ENCODE measurements around the gene ACADSB. TPM values are rescaled to one million over a fixed set of nuclear protein-coding genes. Genes with fewer than 3 reads are reported as not detected.

Gene ACADSB
- total and polyA plus RNA-seq, 2 donors (not counting 1 experiment from before 2014, with no cell fraction given), result 6.8 to 27.8 TPM

DNA sequence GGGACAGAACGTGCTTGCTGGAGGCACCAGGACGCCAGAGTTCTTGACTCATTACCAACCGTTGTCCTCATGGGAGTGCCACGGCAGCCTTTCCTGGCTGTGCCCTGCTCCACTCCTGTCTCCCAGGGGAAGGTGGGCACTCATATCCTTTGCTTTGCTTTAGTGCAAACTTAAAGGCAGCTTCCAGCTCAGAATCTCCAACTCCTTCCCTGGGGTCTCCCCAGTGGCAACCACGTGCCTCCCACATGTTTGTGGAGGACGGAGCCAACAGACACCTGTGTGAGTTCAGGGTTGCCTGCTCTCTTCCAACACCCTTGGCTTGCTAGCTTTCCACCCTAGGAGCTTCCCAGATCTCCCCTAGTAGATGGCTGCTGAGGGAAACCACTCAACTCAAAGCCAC lies 75.0 kb downstream of the ACADSB start:
- intact Hi-C loops (cut with micrococcal nuclease), result no loop called here
- H3K27me3 ChIP-seq (replicated peaks in 1 of 4; ENCODE audit: control extremely low read depth in 1 of 4, control insufficient read depth in 3 of 4, insufficient read depth in 4 of 4, low read length in 3 of 4), result no peaks in the 10 kb centered on the region
- H3K9ac ChIP-seq (ENCODE audit: low read length), result no peak overlapping the region
- DNase-seq (no peak), ATAC-seq (ENCODE audit: low read depth) (no peak)
- H2AFZ ChIP-seq (ENCODE audit: insufficient read depth, low read depth, low read length, poor library complexity, severe bottlenecking), result no peak overlapping the region
- no peaks in the 10 kb centered on the region for H3K4me1 ChIP-seq (ENCODE audit: control insufficient read depth in 2 of 2, insufficient read depth in 2 of 2, low read length in 2 of 2)
- H3K36me3 ChIP-seq (replicated peaks in 1 of 2; ENCODE audit: control extremely low read depth in 1 of 2, control insufficient read depth in 1 of 2, extremely low read depth in 1 of 2, insufficient read depth in 2 of 2, low read length in 1 of 2), result no peaks in the 10 kb centered on the region
- CTCF ChIA-PET, result interaction anchor here (0.5 kb wide), 1 partner anchor 533 kb away, joined by 3 read pairs; no protein-coding TSS in a partner anchor
- no peaks in the 10 kb centered on the region for H4K20me1 ChIP-seq (ENCODE audit: control insufficient read depth, insufficient read depth, low read length, poor library complexity, severe bottlenecking)
- H3K27ac ChIP-seq (ENCODE audit: low read length in 2 of 2), result no peak overlapping the region
- WGBS (ENCODE audit: insufficient coverage), result 79% methylated on average over 6 of the region's 6 CpGs
- TF ChIP-seq EZH2 (IDR thresholded peaks at IDR 0.05; ENCODE audit: borderline replicate concordance, insufficient read depth, low read depth, low read length, poor library complexity, severe bottlenecking), result no peak
- TF ChIP-seq, protein P1, sequence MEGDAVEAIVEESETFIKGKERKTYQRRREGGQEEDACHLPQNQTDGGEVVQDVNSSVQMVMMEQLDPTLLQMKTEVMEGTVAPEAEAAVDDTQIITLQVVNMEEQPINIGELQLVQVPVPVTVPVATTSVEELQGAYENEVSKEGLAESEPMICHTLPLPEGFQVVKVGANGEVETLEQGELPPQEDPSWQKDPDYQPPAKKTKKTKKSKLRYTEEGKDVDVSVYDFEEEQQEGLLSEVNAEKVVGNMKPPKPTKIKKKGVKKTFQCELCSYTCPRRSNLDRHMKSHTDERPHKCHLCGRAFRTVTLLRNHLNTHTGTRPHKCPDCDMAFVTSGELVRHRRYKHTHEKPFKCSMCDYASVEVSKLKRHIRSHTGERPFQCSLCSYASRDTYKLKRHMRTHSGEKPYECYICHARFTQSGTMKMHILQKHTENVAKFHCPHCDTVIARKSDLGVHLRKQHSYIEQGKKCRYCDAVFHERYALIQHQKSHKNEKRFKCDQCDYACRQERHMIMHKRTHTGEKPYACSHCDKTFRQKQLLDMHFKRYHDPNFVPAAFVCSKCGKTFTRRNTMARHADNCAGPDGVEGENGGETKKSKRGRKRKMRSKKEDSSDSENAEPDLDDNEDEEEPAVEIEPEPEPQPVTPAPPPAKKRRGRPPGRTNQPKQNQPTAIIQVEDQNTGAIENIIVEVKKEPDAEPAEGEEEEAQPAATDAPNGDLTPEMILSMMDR (IDR thresholded peaks at IDR 0.05), result no peak
- no peaks in the 10 kb centered on the region for H3K79me2 ChIP-seq (ENCODE audit: control insufficient read depth, insufficient read depth, low read length)
- no peaks in the 10 kb centered on the region for H3K4me1 Mint-ChIP-seq
- H3K4me2 ChIP-seq (replicated peaks; ENCODE audit: low read depth, low read length, poor library complexity, severe bottlenecking), result no peak overlapping the region
- no peaks in the 10 kb centered on the region for H3K9me3 Mint-ChIP-seq (ENCODE audit: insufficient read depth)
- no peak overlapping the region for H3K4me3 ChIP-seq (ENCODE audit: control extremely low read depth in 1 of 5, extremely low read depth in 1 of 5, insufficient read depth in 1 of 5, low read depth in 2 of 5, low read length in 4 of 5)
- H3K9me3 ChIP-seq (ENCODE audit: control extremely low read depth in 1 of 3, control insufficient read depth in 2 of 3, insufficient read depth in 1 of 3, low read length in 2 of 3), result peaks cover 0 to 5% (median 0%) of the 10 kb centered on the region in 3 donors
- no peak overlapping the region for H3K27ac Mint-ChIP-seq
- H3K4me3 Mint-ChIP-seq, result no peak overlapping the region
- POLR2A ChIA-PET, result no interaction called here
- H3K27me3 Mint-ChIP-seq, result peaks cover 14% of the 10 kb centered on the region

DNA sequence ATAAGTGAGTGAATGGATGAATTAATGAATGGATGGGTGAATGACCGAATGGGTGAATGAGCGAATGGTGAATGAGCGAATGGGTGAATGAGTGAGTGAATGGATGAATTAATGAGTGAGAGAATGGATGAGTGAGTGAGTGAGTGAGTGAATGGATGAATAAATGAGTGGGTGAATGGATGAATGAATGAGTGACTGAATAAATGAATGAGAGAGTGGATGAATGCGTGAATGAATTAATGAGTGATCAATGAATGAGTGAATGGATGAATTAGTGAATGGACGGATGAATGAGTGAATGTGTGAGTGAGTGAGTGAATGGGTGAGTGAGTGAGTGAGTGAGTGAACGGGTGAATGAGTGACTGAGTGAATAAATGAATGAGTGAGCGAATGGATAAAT lies 77.5 kb downstream of the ACADSB start:
- WGBS (ENCODE audit: insufficient coverage), result 94% methylated on average over 6 of the region's 7 CpGs
- Histone ChIP-seq H3K4me1 (ENCODE audit: control insufficient read depth in 2 of 2, insufficient read depth in 2 of 2, low read length in 2 of 2) (no peaks in the 10 kb centered on the region), H3K27ac (ENCODE audit: low read length in 2 of 2) (no peak overlapping the region), H4K20me1 (ENCODE audit: control insufficient read depth, insufficient read depth, low read length, poor library complexity, severe bottlenecking) (no peaks in the 10 kb centered on the region), H3K4me3 (ENCODE audit: control extremely low read depth in 1 of 5, extremely low read depth in 1 of 5, insufficient read depth in 1 of 5, low read depth in 2 of 5, low read length in 4 of 5) (no peak overlapping the region), H3K9me3 (ENCODE audit: control extremely low read depth in 1 of 3, control insufficient read depth in 2 of 3, insufficient read depth in 1 of 3, low read length in 2 of 3) (peaks cover 0 to 5% (median 0%) of the 10 kb centered on the region in 3 donors), H3K36me3 (replicated peaks in 1 of 2; ENCODE audit: control extremely low read depth in 1 of 2, control insufficient read depth in 1 of 2, extremely low read depth in 1 of 2, insufficient read depth in 2 of 2, low read length in 1 of 2) (no peaks in the 10 kb centered on the region), H3K4me2 (replicated peaks; ENCODE audit: low read depth, low read length, poor library complexity, severe bottlenecking) (no peak overlapping the region), H3K27me3 (replicated peaks in 1 of 4; ENCODE audit: control extremely low read depth in 1 of 4, control insufficient read depth in 3 of 4, insufficient read depth in 4 of 4, low read length in 3 of 4) (no peaks in the 10 kb centered on the region), H2AFZ (ENCODE audit: insufficient read depth, low read depth, low read length, poor library complexity, severe bottlenecking) (no peak overlapping the region), H3K9ac (ENCODE audit: low read length) (no peak overlapping the region), H3K79me2 (ENCODE audit: control insufficient read depth, insufficient read depth, low read length) (no peaks in the 10 kb centered on the region)
- CTCF ChIA-PET, result no interaction called here
- Mint-ChIP-seq H3K4me3 (no peak overlapping the region), H3K9me3 (ENCODE audit: insufficient read depth) (no peaks in the 10 kb centered on the region), H3K4me1 (peaks cover 2% of the 10 kb centered on the region), H3K27ac (no peak overlapping the region), H3K27me3 (peaks cover 20% of the 10 kb centered on the region)
- intact Hi-C loops (cut with micrococcal nuclease), result no loop called here
- TF ChIP-seq EZH2 (IDR thresholded peaks at IDR 0.05; ENCODE audit: borderline replicate concordance, insufficient read depth, low read depth, low read length, poor library complexity, severe bottlenecking), result no peak
- TF ChIP-seq, protein P1 (IDR thresholded peaks at IDR 0.05), result no peak
- ATAC-seq (ENCODE audit: low read depth) (no peak), DNase-seq (no peak)
- POLR2A ChIA-PET, result no interaction called here

All from B cell (primary cell).